NAMALWA (cell line): ENCODE measurements around the gene HDAC4.

Experiments used
- DNase-seq: peaks from one replicate; pipeline ENCODE4 v3.0.0-alpha.2; 2015; ENCODE audit warnings: low spot score

HDAC4 gene

GRCh38 chr2:239383759-239384156 lies 17.1 kb downstream of the HDAC4 start:
- DNase-seq: no peak

GRCh38 chr2:239383036-239383758 lies 17.6 kb downstream of the HDAC4 start:
- no peak for DNase-seq

- no peak for DNase-seq
Measured at GRCh38 chr2:239382384-239382880, 18.4 kb downstream of the HDAC4 start.

DNA sequence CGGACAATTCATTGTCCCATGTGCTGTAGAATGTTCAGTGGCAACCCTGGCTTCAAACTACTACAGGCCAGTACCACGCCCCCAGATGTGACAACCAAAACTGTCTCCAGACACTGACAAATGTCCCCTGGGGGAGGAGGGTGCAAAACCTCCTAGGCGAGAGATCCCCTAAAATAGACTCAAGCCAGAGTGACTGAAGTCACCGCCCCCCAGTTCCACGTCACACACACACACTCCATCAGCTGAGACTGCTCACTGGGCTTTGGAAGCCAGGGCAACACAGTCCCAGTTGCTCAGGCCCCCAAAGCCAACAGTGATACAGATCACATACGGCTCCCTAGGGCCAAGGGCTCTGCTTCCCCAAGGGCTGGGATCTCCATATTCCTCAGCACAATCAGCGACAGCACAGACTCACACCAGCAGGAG lies 19.1 kb downstream of the HDAC4 start:
- peak; percentile 78 for DNase-seq

- peak; percentile 52 for DNase-seq
Measured at GRCh38 chr2:239380831-239381708, 19.8 kb downstream of the HDAC4 start.

DNA sequence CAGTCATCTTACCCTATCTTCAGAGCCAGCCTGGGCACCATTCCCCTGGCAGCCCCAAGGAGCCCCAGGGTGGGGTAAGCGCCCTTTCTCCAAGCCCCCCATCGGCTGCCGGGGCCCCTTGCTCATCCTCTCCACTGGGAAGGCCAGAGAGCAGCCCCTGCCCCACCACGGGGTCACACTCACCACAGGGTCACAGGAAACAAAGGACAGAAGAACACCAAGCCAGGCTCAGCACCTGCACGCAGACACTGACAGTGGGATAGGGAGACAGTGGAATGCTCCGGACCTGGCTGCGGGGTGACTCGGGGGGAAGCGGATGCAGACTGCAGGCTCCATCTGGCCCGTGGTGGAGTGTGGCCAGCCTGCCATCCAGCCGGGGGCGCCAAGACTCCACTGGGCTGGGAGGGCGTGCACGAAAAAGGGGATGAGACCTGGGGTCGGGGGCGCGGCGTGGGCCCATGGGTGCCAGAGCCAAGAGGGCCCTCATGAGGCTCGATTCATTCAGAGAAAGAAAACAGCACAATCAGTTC lies 21.1 kb downstream of the HDAC4 start:
- DNase-seq: no peak

DNA sequence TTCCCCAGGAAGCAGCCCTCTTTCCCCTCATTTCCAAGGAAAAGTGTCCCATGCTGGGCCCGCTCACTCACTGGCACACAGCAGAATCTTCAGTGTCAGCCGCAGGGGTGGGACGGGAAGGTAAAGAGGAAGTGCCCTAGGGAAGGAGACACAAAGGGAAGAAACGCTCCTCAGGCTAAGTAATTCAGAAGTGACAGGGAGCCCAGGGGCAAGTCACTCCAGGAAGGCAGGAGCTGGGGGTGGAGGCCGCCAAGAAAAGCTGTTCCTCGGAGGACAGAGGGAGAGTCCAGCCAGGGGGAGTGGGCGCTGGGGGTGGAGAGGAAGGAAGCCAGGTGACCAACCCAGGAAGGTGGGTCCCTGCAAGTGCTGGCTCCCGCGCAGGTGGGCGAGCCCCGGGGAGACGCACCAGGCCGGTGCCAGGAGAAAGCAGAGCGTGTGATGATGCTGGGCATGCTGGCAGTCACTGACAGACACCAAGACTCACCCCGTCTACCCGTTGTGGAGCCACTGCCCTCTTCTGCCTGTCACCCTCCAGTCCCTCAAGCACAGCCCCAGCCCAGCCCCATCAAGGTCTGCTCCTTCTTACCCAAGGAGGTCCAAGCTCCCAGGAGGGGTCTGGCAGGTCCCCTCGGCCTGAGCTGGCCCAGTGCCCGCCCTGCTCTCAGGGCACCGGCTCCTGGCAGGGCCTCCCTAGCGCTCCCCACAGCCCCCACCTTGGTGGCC lies 21.7 kb downstream of the HDAC4 start:
- no peak for DNase-seq

GRCh38 chr2:239378021-239378917 lies 22.6 kb downstream of the HDAC4 start:
- no peak for DNase-seq

GRCh38 chr2:239377591-239377990 lies 23.2 kb downstream of the HDAC4 start:
- DNase-seq: no peak

GRCh38 chr2:239376942-239377531 lies 23.8 kb downstream of the HDAC4 start:
- DNase-seq: no peak

GRCh38 chr2:239376351-239376750 lies 24.5 kb downstream of the HDAC4 start:
- no peak for DNase-seq

DNA sequence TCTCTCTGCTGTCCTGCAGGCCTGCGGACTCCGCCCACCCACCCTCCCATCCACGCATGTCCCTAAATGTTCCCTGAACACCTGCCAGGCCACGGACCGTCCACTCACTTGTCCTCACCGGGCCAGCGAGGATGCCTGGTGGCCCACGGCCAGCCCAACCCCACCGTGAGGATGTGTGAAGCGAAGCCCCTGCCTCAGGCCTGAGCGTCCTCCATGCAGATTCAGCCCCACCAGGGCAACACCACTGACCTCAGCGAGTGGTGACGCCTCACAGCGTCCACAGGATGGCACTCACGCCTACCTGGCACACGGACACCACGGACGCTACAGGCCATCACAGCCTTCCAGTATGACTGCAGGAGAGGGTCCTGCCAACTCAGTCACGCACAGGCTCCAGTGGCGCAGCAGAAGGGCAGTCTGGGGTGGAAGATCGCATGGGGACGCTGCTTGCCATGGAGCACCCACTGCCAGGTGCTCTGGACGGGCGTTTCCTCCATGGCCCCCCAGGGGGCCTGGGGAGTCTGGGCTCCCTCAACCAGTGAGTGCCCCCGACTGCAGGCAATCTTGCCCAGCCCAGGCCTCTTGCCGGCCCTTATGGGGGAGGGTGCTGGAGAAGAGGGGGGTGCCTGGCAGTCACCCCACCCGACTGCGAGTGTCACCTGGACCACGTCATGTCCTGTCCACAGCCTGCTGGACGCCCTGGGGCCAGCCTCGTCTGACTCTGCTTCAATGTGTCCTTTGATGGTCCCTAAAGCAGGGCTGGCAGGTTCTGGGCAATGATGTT lies 25.4 kb downstream of the HDAC4 start:
- DNase-seq: no peak

DNA sequence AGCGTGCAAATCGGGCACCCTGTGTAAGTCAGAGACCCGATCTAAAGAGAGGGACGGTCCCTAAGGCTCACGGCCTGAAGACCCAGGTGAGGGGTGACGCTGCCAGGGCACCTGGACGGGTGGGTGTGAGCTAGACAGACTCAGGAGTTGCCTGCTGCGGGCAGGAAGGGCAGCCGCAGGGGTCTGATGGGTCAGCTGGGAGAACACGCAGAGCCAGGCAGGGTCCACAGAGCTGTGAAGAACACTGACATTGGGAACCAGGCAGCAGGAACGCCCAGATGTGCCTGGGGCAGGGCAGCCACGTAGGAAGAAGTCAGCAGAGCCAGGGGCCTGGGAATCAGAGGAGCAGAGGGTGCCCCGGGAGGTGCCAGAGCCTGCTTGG lies 25.9 kb downstream of the HDAC4 start:
- DNase-seq: no peak

DNA sequence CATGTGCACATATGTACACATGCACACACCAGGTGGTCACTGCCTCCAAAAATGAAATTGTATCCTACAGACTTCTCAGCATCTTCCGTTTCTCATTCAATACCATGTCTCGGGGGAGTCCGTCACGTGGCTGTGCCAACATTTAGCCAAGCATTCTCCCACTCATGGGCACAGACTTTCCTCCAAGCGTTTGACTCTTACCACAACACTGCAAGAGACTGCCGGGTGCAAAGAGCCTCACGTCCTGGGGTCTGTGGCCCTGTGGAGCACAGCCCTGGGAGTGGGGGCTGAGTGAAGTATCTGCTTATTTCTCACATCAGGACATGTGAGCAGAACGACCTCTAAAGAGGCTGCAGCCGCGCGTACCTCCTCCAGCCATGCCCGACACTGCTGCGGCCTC lies 28.0 kb downstream of the HDAC4 start:
- no peak for DNase-seq

DNA sequence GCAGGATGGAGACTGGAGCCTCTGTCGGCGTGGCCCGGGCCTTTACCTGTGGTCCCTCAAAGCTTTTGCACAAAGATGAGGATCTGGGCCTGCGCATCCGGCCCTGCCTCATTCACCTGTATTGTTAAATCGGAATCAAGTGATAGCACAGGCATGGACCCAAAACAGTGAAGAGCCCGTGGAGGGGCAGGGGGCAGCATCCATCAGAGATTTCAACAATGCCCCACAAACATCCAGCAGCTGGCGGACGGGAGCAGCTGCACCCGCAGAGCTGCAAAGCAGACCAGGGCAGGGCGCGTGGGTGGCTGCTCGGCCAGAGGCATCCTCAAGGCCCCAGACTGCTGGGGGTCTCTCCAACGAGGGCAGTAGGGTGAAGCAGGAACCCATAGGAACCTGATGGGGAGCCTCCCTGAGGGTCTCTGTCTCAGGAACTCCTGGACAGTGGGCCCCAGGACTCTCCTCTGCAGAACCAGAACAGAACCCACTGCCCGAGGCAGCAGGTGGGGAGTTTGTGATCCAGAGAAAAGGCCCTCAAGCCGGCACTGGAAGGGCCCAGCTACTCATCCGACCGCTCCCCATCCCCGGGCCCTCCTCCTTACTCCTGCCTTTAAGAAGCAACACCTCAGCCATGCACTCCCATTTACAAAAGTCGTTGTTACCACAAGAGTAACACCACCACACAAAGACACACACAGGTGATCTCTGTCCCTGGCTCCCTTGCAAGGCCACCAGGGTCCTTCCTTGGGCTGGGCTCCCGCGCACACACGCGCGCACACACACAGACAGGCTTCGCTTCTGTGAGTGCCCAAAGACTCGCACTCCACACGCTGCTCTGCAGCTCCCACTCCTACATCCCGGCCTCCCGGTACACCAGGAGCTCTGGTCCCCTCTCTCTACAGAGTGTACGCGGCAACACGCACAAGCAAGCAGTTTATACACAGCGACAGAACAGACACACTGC lies 28.8 kb downstream of the HDAC4 start:
- DNase-seq: no peak

DNA sequence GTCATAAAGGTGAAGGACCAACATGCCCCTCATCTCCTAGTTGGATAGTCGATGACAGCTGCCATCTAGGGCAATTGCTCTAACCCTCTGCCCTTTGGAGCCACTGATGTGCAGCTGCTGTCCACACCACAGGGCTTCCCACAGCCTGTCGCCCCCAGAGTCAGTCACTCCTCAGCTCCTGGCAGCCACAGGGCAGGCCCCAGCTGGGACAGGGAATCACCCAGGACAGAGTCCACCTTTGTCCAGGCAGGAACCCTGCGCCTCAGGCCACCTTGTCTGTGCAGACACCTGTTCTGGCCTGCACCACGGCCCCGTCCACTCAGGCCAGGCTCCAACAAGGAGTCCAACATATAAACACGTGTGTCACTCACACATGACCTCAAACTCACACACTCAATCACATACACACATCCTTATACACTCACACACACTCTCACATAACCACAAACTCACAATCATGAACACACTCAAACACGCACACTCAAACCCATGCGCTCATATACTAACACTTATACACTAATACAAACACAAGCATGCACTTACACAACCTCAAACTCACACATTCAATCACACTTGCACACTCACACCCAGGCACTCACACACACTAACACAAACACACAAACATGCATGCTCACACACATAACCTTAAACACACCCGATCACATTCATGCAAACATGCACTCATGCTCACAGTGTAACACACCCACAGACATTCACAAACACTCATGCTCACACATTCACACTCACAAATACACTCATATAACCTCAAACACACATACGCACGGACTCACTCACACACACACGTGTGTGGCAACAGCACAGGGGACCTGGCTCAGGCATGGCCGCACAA lies 29.7 kb downstream of the HDAC4 start:
- DNase-seq: no peak

GRCh38 chr2:239370403-239370802 lies 30.4 kb downstream of the HDAC4 start:
- DNase-seq: no peak

DNA sequence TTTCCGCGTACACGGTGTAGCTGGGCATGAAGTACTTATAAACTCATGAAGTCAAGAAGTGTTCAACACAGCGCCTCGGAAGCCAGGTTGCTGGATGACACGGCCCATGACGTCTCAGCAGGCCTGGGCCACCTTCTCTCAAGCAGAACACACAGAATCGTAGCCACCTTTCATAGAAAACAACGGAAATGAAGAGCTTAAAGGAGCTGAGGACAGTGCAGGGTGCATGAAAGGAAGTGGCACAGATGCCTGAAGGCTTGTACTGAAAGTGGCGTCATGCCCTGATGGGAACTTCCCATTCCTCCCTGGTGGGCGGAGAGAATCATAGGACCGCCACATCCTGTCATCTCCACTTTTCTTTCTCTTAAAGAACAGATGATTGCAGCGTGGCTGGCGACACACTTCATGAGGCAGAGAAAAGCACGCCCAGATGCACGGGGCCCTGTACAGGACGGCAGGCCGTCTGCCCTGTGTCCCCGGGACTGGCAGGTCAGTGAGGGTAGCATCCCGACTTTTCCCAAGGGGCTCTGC lies 31.1 kb downstream of the HDAC4 start:
- peak; percentile 86 for DNase-seq
